ENCODE measurements around the gene TLE3. TPM values are rescaled to one million over a fixed set of nuclear protein-coding genes. Genes with fewer than 3 reads are reported as not detected.

The TLE3 gene
- polyA plus RNA-seq, 1 donor: 21.7 TPM

DNA sequence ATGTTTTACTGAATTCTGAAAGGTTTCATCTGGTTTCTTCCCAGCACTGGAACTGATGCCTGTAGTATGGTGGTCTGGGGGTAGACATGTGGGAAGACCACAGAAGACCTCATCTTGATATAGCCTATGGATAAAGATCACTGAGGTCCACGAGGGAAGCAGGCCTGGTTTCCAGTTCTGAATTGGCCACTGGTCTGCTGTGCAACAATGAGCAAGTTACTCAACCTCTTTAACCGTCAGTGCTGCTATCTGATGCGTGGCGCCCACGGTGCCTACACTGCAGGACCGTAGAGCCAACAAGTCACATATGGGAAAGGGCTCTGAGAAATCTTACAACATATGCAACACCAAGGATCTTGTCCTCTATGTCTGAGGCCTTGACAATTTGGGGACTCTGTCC lies 13.3 kb downstream of the TLE3 start:
- DNase-seq (ENCODE audit: low read depth): no peak

DNA sequence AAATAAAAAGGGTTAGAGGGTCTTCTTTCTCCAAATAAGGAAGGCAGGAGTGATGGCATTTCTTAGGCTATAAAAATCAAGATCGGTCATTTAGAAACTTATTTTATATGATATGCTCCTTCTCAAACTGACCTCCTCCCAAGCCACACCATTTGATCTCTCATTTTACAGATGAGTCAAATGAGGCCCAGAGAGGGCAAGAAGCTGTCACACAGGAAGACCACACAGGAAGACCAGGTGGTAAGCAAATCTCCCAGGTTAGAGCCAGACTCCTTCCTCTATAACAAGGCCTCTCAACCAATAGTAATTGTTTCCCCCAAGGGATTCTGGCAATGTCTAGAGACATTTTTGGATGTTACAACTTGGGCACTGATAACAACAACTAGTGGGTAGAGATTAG lies 13.8 kb downstream of the TLE3 start:
- no peak for DNase-seq (ENCODE audit: low read depth)

- DNase-seq (ENCODE audit: low read depth): no peak
Observed at GRCh38 chr15:70083418-70083817, 14.3 kb downstream of the TLE3 start.

DNA sequence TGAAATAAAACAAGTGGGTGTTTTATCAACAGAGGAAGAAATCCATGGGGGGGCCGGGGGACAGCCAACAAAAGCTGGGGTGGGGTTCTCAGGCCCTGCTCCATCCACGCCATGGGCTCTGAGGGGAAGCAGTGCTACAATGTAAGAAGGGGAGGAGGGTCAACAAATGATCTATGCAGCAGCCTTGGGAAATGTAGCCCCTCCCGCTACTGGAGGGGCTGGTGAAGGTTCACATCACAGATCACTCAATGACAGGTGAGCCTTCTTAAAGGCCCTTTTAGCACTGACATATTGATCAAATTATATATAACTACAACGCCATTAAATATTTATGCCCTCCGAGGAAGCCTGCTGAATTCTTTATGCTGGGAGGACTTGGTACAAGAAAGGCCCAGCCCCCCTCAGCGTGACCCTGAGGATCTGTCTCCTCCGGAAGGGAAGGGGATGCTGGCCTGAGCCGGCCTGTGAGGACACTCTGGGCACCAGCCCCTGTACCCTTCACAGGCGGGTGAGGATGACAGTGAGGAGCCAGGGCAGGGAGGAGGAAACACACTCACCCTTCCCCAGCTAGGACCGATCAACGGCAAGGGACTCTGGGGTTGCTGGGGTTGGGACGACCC lies 15.3 kb downstream of the TLE3 start:
- DNase-seq (ENCODE audit: low read depth): no peak

DNA sequence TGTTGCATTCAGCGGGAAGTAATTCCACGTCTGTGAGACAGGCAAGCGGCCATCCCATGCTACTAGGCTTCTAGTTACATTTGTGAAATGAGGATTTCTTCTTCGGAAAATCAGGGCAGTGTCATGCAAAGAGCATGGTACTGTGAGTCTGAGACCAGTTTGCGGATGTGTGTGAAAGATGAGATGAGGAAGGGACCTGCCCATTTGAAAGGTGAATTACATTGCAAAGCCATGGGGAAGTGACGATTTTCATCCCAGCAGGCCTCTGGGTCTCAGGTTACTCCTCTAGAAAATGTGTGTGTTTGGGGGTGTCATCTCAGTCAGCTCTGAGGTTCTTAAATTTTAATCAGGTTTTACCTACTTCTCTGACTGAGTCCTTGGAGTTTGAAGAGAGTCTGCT lies 16.1 kb downstream of the TLE3 start:
- no peak for DNase-seq (ENCODE audit: low read depth)

- no peak for DNase-seq (ENCODE audit: low read depth)
Observed at GRCh38 chr15:70080347-70080746, 17.4 kb downstream of the TLE3 start.

- no peak for DNase-seq (ENCODE audit: low read depth)
Observed at GRCh38 chr15:70079888-70080287, 17.8 kb downstream of the TLE3 start.

DNA sequence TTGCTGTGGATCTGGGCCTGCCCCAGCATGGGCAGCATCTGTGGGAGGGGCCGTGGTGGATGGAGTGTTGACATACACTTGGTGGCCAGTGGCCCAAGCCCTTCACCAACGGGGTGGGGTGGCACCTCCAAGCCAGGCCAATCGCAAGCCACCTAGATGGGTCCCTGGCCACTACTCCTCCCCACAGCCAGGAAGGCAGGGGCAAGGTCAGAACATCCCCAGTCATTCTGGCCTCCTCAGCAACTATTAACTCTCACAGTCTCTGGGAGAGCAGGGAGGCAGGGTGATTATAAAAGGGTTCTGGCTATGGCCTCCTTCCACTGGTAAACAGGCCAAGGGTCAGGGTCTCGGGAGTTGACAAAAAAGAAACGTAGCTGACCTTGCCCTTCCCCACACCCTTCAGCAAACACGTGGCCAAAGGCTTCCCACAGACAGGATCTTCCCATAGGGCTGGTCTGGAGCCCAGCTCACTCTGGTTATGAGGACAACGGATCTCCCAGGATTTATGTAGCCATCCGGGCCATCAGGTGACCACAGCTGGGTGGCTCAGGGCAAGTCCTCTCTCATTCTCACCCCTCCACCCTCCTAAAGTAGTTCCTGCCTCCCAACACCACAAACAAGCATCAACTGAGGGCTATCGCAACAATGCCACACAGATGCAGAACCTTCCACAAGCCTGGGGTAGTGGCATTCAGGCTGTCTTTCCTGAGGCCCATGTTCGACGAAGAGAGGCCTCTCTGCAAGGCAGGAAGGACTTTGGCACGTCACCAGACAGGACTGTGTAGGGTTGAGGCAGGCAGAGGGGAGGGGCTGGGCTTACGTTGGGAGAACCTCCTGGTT lies 18.9 kb downstream of the TLE3 start:
- DNase-seq (ENCODE audit: low read depth): no peak

- no peak for DNase-seq (ENCODE audit: low read depth)
Observed at GRCh38 chr15:70077188-70078147, 20.2 kb downstream of the TLE3 start.

DNA sequence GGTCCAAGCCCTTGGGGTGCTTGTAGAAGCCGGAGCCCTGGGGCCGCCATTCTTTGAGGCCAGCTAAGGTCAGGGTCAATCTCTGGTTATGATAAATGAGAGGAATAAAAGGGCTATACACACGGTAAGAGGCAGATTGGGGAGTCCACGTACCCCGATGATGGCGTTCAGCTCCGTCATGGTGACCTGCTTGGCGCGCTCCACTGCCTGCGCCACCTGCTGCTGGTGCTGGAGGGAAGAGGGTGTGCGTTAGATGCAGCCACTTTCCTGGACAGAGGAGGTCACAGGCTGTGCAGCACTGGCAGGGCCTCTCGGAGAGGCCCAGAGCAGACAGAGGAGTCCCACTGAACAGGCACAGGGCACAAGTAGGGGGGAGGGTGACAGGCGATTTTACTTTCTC lies 23.3 kb downstream of the TLE3 start:
- DNase-seq (ENCODE audit: low read depth): no peak

DNA sequence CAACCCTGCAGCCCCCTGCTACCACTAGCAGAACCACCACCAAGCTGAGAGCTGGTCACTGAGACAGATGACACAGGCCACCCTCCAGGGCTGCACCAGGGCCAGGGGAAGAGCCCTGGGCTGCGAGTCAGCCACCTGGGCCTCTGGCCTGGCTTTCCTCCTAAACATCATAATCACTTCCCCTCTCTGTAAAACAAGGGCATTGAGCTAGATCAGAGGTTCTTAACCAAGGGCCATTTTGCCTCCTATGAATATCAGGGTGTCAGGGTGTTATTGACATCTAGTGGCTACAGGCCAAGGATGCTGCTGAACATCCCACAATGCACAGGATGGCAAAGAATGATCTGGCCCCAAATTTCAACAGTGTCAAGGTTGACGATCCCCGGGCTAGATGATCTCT lies 25.2 kb downstream of the TLE3 start:
- DNase-seq (ENCODE audit: low read depth): no peak

GRCh38 chr15:70071799-70072198 lies 25.9 kb downstream of the TLE3 start:
- no peak for DNase-seq (ENCODE audit: low read depth)

DNA sequence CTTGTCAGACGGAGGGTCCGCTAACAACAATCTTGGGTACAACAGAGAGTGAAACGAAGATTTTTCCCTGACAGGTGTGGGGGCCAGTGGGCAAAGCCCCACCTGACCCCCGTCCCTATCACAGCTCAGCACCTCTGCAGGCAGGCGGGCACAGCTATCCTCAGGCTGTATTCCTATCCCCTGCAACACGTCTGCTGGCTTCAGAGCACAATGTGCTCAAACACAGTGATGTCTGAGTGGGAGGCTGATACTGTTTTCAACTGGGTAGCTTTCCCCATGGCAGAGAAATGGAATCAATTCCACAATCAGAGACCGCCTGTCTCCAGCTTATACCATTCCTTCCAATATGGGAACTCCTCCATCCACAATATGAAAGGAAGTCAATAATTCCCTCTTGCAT lies 28.0 kb downstream of the TLE3 start:
- no peak for DNase-seq (ENCODE audit: low read depth)

- DNase-seq (ENCODE audit: low read depth): no peak
Observed at GRCh38 chr15:70068783-70069565, 28.7 kb downstream of the TLE3 start.

DNA sequence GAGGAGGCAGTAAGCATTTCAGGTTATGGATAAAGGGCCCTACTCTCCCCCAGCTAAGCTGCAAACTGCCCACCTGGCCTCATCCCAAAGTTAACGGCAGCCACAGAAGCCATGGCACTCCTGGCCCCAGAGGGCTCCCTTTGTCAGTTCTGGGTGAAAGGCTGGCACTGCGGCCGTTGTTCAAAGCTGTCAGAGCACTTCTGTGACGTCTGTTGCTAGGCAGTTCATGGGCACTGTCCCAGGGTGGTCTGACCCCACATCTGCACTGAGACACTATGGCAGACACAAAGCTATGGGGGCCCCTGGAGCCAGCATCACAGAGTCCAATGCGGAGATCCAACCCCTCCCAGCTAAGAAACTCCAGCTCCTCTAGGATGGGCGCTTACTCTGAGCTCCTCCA lies 30.0 kb downstream of the TLE3 start:
- no peak for DNase-seq (ENCODE audit: low read depth)

DNA sequence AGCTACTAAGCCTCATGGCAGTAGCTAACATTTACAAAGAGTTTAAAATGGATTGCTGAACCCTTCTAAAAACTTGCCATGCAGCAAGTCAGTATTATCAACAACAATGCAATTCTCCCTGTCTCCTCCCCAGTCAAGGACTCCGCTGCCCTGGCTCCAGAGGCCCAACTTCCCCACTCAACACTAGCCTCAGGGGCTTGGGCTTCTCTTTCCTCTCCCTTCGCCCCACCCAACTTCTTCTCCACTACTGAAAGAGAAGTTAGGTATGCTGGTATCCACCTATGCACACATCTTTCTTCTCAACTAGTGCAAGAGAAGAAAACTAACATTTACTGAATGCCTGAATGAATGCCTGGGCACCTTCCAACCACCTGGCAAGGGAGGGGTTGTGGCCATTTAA lies 30.7 kb downstream of the TLE3 start:
- no peak for DNase-seq (ENCODE audit: low read depth)

DNA sequence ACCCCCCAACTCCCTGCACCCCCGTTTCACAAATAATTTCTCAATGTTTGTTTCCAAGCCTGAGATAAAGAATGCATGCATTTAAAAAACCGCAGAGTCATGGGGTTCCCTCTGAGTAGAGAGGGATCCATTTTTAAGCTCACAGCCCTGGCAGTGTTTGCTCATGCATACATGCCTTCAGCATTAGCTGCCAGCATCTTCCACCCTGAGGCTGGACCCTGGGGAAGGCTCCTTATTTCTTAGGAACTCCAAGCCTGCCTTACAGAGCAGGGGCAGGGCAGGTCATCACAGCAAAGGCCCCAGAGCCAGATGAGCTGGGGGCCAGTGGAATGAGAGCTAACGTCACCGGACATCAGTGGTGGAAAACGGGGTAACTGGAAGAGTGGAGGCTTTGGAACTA lies 31.3 kb downstream of the TLE3 start:
- DNase-seq (ENCODE audit: low read depth): no peak

GRCh38 chr15:70066004-70066403 lies 31.7 kb downstream of the TLE3 start:
- no peak for DNase-seq (ENCODE audit: low read depth)

- no peak for DNase-seq (ENCODE audit: low read depth)
Observed at GRCh38 chr15:70065006-70065722, 32.6 kb downstream of the TLE3 start.

- no peak for DNase-seq (ENCODE audit: low read depth)
Observed at GRCh38 chr15:70064441-70064840, 33.3 kb downstream of the TLE3 start.

DNA sequence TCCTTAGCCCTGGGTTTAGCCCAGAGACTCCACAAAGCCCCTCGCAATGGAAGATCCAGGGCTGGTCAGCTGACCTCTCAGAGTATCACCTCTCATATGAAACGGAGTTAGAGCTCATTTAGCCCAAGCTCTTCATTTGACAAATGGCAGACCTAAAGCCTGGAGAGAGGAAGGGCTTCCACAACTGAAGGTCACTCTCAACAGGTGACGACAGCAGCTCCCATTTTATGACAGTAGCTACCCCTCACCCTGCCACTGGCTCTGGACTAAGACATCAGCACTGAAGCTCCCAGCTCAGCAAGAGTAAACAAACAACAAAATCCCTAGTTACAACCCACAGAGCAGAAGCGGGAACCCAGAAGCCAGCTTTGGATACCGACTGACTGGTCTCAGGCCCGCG lies 33.7 kb downstream of the TLE3 start:
- DNase-seq (ENCODE audit: low read depth): no peak
